ENCODE data around the gene NGB. TPM values are rescaled to one million over a fixed set of nuclear protein-coding genes. Genes with fewer than 3 reads are reported as not detected.

The NGB gene
- total RNA-seq, 1 donor from 2014 or later: not detected

DNA sequence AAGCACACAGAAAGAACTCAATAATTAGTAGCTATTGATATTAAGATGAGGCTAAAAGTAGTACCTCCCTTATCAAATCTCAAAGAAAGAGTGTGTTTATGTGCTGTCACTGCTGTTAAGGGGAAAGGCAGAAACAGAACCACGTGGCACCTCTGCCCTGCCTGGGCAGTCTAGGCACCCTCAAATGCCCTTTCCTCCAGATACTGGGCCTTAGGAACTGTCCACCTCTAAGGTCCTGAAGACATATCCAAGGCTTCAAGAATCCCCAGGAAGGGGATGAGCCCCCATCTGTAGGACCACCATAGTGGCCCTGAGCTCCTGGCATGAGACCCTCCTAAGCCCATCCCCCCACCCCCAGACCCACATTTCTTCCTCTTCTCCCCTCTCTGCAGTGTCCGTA is 29.1 kb downstream of the NGB start:
- DNase-seq (ENCODE audit: extremely low spot score, unreplicated experiment): no peak
- Mint-ChIP-seq H3K9me3 (no peaks in the 10 kb centered on the region), H3K4me3 (no peak overlapping the region), H3K4me1 (ENCODE audit: unreplicated experiment) (no peaks in the 10 kb centered on the region), H3K36me3 (no peaks in the 10 kb centered on the region), H3K27ac (no peak overlapping the region), H3K27me3 (no peaks in the 10 kb centered on the region)
- TF ChIP-seq, protein P1, sequence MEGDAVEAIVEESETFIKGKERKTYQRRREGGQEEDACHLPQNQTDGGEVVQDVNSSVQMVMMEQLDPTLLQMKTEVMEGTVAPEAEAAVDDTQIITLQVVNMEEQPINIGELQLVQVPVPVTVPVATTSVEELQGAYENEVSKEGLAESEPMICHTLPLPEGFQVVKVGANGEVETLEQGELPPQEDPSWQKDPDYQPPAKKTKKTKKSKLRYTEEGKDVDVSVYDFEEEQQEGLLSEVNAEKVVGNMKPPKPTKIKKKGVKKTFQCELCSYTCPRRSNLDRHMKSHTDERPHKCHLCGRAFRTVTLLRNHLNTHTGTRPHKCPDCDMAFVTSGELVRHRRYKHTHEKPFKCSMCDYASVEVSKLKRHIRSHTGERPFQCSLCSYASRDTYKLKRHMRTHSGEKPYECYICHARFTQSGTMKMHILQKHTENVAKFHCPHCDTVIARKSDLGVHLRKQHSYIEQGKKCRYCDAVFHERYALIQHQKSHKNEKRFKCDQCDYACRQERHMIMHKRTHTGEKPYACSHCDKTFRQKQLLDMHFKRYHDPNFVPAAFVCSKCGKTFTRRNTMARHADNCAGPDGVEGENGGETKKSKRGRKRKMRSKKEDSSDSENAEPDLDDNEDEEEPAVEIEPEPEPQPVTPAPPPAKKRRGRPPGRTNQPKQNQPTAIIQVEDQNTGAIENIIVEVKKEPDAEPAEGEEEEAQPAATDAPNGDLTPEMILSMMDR (conservative IDR thresholded peaks at IDR 0.05): no peak

GRCh38 chr14:77240336-77240915 is 30.6 kb downstream of the NGB start:
- Mint-ChIP-seq H3K36me3 (no peaks in the 10 kb centered on the region), H3K9me3 (no peaks in the 10 kb centered on the region)

GRCh38 chr14:77239412-77239811 is 31.6 kb downstream of the NGB start:
- Mint-ChIP-seq H3K27me3 (no peaks in the 10 kb centered on the region), H3K4me3 (no peak overlapping the region), H3K4me1 (ENCODE audit: unreplicated experiment) (no peaks in the 10 kb centered on the region), H3K9me3 (no peaks in the 10 kb centered on the region), H3K27ac (no peak overlapping the region), H3K36me3 (no peaks in the 10 kb centered on the region)
- no peak for DNase-seq (ENCODE audit: extremely low spot score, unreplicated experiment)
- TF ChIP-seq, protein P1 (conservative IDR thresholded peaks at IDR 0.05): no peak

More at GRCh38 chr14:77240336-77240915, 30.6 kb downstream of the NGB start:
- H3K27me3 Mint-ChIP-seq: no peaks in the 10 kb centered on the region
- TF ChIP-seq, protein P1 (conservative IDR thresholded peaks at IDR 0.05): no peak
- H3K4me1 Mint-ChIP-seq (ENCODE audit: unreplicated experiment): no peaks in the 10 kb centered on the region
- no peak for DNase-seq (ENCODE audit: extremely low spot score, unreplicated experiment)
- H3K4me3 Mint-ChIP-seq: no peak overlapping the region
- H3K27ac Mint-ChIP-seq: no peak overlapping the region

DNA sequence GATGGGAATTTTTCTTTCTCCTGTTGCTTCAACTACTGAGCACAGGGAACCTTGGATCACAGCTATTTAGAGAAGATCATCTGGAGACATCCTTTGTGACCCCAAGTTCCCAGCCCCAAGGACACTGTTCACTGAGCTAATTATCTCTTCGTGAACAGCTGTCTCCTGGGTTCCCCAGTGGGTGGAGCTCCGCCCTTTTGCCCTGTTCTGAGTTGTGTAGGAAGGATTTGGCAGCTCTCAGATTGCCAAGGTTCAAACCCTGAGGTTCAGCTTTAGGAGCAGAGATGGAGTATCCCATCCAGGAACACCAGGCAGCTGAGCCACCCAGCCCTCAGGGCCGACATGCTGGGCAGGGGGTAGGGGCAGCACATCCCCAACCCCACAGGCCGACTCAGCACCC is 32.0 kb downstream of the NGB start:
- Mint-ChIP-seq H3K9me3 (no peaks in the 10 kb centered on the region), H3K36me3 (no peaks in the 10 kb centered on the region), H3K27ac (no peak overlapping the region), H3K27me3 (no peaks in the 10 kb centered on the region), H3K4me3 (no peak overlapping the region), H3K4me1 (ENCODE audit: unreplicated experiment) (no peaks in the 10 kb centered on the region)
- TF ChIP-seq, protein P1 (conservative IDR thresholded peaks at IDR 0.05): no peak
- no peak for DNase-seq (ENCODE audit: extremely low spot score, unreplicated experiment)

DNA sequence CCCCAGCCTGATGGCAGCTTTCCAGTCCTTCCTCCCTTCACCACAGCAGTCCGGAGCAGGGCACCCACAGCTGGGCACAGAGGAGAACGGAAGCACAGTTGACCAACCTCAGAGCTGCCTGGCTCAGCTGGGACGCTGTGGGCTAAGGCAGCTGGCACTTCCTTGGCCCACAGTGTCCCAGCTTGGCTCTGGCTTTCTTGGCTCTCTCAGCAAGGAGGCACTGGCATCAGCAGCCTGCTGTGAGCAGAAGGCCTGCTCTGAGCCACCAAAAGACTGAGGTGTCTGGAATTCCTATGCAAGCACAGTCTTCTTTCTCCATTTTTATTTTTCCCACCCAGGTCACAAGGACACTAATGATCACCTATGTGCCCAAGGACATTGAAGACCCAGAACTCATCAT is 32.6 kb downstream of the NGB start:
- H3K9me3 Mint-ChIP-seq: no peaks in the 10 kb centered on the region
- H3K4me3 Mint-ChIP-seq: no peak overlapping the region
- TF ChIP-seq, protein P1 (conservative IDR thresholded peaks at IDR 0.05): no peak
- no peaks in the 10 kb centered on the region for H3K36me3 Mint-ChIP-seq
- no peak for DNase-seq (ENCODE audit: extremely low spot score, unreplicated experiment)
- H3K27ac Mint-ChIP-seq: no peak overlapping the region
- H3K27me3 Mint-ChIP-seq: peaks cover 3% of the 10 kb centered on the region
- H3K4me1 Mint-ChIP-seq (ENCODE audit: unreplicated experiment): no peaks in the 10 kb centered on the region

GRCh38 chr14:77236814-77237213 is 34.2 kb downstream of the NGB start:
- H3K9me3 Mint-ChIP-seq: no peaks in the 10 kb centered on the region
- H3K4me3 Mint-ChIP-seq: no peak overlapping the region
- H3K36me3 Mint-ChIP-seq: no peaks in the 10 kb centered on the region
- no peak for DNase-seq (ENCODE audit: extremely low spot score, unreplicated experiment)
- no peaks in the 10 kb centered on the region for H3K4me1 Mint-ChIP-seq (ENCODE audit: unreplicated experiment)
- no peak overlapping the region for H3K27ac Mint-ChIP-seq
- H3K27me3 Mint-ChIP-seq: peaks cover 4% of the 10 kb centered on the region
- TF ChIP-seq, protein P1 (conservative IDR thresholded peaks at IDR 0.05): no peak

Measured in type B pancreatic cell (in vitro differentiated cells).